Endodermal cell (in vitro differentiated cells): ENCODE results near the gene ZNF888. TPM values are rescaled to one million over a fixed set of nuclear protein-coding genes. Genes with fewer than 3 reads are reported as not detected.

Experiments used
- DNase-seq: peaks from one replicate; pipeline ENCODE4 v3.0.0-alpha.2; 2017
- H3K27ac ChIP-seq: 2 replicates; pipeline ENCODE4 v1.5.1; 2013; ENCODE audit warnings: mild to moderate bottlenecking, low read depth, low read length, moderate library complexity
- H3K27me3 ChIP-seq: 2 replicates; pipeline ENCODE4 v1.6.1; 2013; ENCODE audit warnings: mild to moderate bottlenecking, low read length, moderate library complexity; ENCODE audit not compliant: insufficient read depth, control insufficient read depth, poor library complexity, severe bottlenecking
- H3K36me3 ChIP-seq: 2 replicates; pipeline ENCODE4 v1.7.0; 2013; ENCODE audit warnings: mild to moderate bottlenecking, low read length, moderate library complexity; ENCODE audit not compliant: control insufficient read depth, insufficient read depth
- H3K4me1 ChIP-seq: one replicate; pipeline ENCODE4 v1.7.0; 2013; ENCODE audit warnings: low read length; ENCODE audit not compliant: control insufficient read depth, insufficient read depth
- H3K4me3 ChIP-seq: 2 replicates; pipeline ENCODE4 v1.5.1; 2013; ENCODE audit warnings: mild to moderate bottlenecking, low read length, moderate library complexity
- H3K9ac ChIP-seq: 2 replicates; pipeline ENCODE4 v1.6.1; 2013; ENCODE audit warnings: mild to moderate bottlenecking, low read length, moderate library complexity; ENCODE audit not compliant: poor library complexity, severe bottlenecking; ENCODE audit errors: extremely low read depth
- H3K9me3 ChIP-seq: 2 replicates; pipeline ENCODE4 v1.6.1; 2013; ENCODE audit warnings: mild to moderate bottlenecking, low read length, moderate library complexity; ENCODE audit not compliant: control insufficient read depth
- H3K27ac Mint-ChIP-seq: 2 replicates; pipeline ENCODE4 v1.8.0; 2020; ENCODE audit warnings: mixed read lengths
- H3K27me3 Mint-ChIP-seq: 2 replicates; pipeline ENCODE4 v1.8.0; 2021; ENCODE audit warnings: mild to moderate bottlenecking, mixed read lengths; ENCODE audit not compliant: insufficient read depth
- H3K36me3 Mint-ChIP-seq: 2 replicates; pipeline ENCODE4 v1.8.0; 2020; ENCODE audit warnings: low read depth, mixed read lengths
- H3K4me1 Mint-ChIP-seq: 2 replicates; pipeline ENCODE4 v1.8.0; 2020; ENCODE audit warnings: mixed read lengths
- H3K4me3 Mint-ChIP-seq: 2 replicates; pipeline ENCODE4 v1.8.0; 2020; ENCODE audit warnings: mild to moderate bottlenecking, moderate library complexity, mixed read lengths
- H3K9me3 Mint-ChIP-seq: 2 replicates; pipeline ENCODE4 v1.8.0; 2020; ENCODE audit warnings: mild to moderate bottlenecking, mixed read lengths
- whole genome bisulfite sequencing, 2 experiments: methylation state at CpG; one replicate each; pipeline versions ENCODE4 v1.1.5 to v1.1.7; 2013; ENCODE audit warnings: missing lambda C conversion rate in 2 of 2, mixed read lengths in 1 of 2; ENCODE audit not compliant: insufficient coverage in 1 of 2, insufficient read length in 1 of 2; 5-methylcytosine and 5-hydroxymethylcytosine counted together
- long read RNA-seq, 4 experiments: library from polyadenylated mRNA in 2 of 4; library from RNA in 1 of 4; library from capped mRNA in 1 of 4; stranded (forward) in 3 of 4; unstranded in 1 of 4; transcript quantifications; one replicate each; pipeline ENCODE4 v2.0.0, GENCODE V29; 2020 to 2021; ENCODE audit warnings: inconsistent platforms in 1 of 4
- polyA plus RNA-seq, 2 experiments: library from polyadenylated mRNA; stranded (reverse); fragments of 50-300 nt; gene quantifications; one replicate each; pipeline ENCODE4 v1.2.3, GENCODE V29; 2013
- total RNA-seq, 2 donors: library from RNA; stranded (reverse); fragmentation: NEBNext Ultra II Directional in 1 of 2; extraction: Animal tissue kit (Norgen Biotek cat#: 25700) in 1 of 2; gene quantifications; 2 replicates in 1 of 2; 3 replicates in 1 of 2; pipeline ENCODE4 v1.2.1, GENCODE V29; 2021
- TF ChIP-seq, protein P1 (sequence below): fragments of 200-600 bp; sonication (generic); conservative IDR thresholded peaks from 2 replicates; pipeline ENCODE4 v1.5.0; 2021; ENCODE audit warnings: antibody characterized with exemption, mild to moderate bottlenecking

Gene ZNF888
- 10 to 100 TPM; 13.4 to 19.6 TPM for total RNA-seq
- 4.5 TPM for polyA plus RNA-seq (2013, experiment 1 of 2)
- 5.4 TPM for polyA plus RNA-seq (2013, experiment 2 of 2)
- long read RNA-seq, experiment 1, partial matches to known transcripts: 1 of 3 reads
- long read RNA-seq, experiment 1, other reads (novel, unspliced or antisense): 2 of 3 reads
- long read RNA-seq, experiment 2, full-length matches to known transcripts: 2 of 12 reads
- long read RNA-seq, experiment 2, partial matches to known transcripts: 0 of 12 reads
- long read RNA-seq, experiment 2, other reads (novel, unspliced or antisense): 10 of 12 reads
- long read RNA-seq, experiment 3, full-length matches to known transcripts: 2 of 23 reads
- long read RNA-seq, experiment 3, partial matches to known transcripts: 0 of 23 reads
- long read RNA-seq, experiment 3, other reads (novel, unspliced or antisense): 21 of 23 reads
- long read RNA-seq, experiment 4, partial matches to known transcripts: 1 of 2 reads
- long read RNA-seq, experiment 4, other reads (novel, unspliced or antisense): 1 of 2 reads

DNA sequence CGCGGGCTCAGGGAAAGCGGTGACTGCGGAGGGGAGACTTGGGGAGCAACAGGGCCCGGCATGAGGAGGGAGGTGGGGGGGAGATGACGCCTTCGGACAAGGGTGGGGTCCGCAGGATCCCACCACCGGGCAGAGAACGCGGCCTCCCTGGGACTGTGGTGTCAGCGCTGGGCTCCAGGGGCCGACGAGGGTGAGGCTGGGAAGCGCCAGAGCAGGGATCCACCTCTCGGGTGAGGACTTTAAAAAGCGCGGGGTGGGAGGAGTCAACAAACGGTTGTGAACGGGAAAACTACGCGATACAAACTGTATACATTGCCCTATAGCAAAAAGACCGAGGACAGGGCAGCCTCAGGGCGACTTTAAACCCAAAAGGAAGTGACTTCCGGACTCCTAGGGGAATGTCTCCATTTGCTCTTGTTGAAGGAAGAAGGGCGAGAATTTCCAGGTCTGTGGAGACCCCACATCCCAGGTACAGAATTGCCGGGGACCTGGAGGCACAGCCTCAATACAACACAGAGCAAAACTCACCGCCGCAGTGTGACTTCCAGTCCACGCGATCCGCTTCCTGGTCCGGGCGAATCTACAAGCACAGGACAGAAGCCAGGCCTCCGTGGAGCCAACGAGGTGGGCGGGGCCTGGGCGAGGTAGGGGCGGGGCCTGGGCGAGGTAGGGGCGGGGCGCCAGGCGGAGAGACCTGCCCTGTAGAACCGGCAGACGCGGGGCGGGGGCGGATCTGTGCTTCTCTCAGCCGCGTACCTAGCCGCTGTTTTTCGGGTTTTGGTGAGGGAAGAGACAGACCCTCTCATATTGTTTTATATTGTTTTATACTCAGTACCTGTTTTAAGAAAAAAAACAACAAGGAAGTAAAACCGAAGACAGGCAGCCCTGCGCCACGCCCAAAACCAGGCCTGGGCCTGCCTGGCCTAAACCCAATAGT, at the start of gene ZNF888:
Gene ZNF888, minus strand, starts transcription at position 588 of the 937 bp plus-strand sequence. CDS start 5,555 bp downstream, outside the sequence.
- peak within 1 kb of the TSS; percentile 97 for H3K27ac Mint-ChIP-seq
- H3K27me3 Mint-ChIP-seq: no peaks in the 10 kb centered on the region
- TF ChIP-seq, protein P1, sequence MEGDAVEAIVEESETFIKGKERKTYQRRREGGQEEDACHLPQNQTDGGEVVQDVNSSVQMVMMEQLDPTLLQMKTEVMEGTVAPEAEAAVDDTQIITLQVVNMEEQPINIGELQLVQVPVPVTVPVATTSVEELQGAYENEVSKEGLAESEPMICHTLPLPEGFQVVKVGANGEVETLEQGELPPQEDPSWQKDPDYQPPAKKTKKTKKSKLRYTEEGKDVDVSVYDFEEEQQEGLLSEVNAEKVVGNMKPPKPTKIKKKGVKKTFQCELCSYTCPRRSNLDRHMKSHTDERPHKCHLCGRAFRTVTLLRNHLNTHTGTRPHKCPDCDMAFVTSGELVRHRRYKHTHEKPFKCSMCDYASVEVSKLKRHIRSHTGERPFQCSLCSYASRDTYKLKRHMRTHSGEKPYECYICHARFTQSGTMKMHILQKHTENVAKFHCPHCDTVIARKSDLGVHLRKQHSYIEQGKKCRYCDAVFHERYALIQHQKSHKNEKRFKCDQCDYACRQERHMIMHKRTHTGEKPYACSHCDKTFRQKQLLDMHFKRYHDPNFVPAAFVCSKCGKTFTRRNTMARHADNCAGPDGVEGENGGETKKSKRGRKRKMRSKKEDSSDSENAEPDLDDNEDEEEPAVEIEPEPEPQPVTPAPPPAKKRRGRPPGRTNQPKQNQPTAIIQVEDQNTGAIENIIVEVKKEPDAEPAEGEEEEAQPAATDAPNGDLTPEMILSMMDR: no peak
- peaks cover 6% of the 10 kb centered on the region for H3K9me3 ChIP-seq
- H3K36me3 Mint-ChIP-seq: peaks cover 40% of the 10 kb centered on the region
- H3K36me3 ChIP-seq: peaks cover 29% of the 10 kb centered on the region
- H3K4me1 Mint-ChIP-seq: peaks cover 17% of the 10 kb centered on the region
- H3K27me3 ChIP-seq: no peaks in the 10 kb centered on the region
- peak within 1 kb of the TSS; percentile 92 for H3K4me3 Mint-ChIP-seq
- peak within 1 kb of the TSS; percentile 98 for H3K4me3 ChIP-seq
- H3K9ac ChIP-seq: peak within 1 kb of the TSS; percentile 86
- DNase-seq: peak; percentile 99
- WGBS, 2 experiments: 3 to 12% methylated on average over 18 to 52 of the region's 55 CpGs
- H3K4me1 ChIP-seq: no peaks in the 10 kb centered on the region
- H3K9me3 Mint-ChIP-seq: peaks cover 5% of the 10 kb centered on the region
- H3K27ac ChIP-seq: no peak within 1 kb of the TSS

DNA sequence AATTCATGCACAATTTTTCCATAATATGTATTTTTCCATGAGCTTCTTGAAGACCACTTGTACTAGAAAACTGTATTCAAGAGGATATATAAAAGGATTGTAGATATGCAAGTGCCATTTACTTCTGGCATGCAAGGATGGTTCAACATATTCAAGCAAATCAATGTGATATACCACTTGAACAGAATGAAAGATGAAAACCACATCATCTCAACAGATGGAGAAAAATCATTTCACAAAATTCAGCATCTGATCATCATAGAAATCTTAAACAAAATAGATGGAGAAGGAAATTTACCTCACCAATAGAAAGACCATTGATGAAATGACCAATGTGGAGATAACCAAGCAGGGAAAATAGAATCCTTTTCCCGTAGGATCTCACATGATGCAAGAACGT, 44.5 kb upstream of the ZNF888 start:
- TF ChIP-seq, protein P1: no peak
- Mint-ChIP-seq H3K27me3 (no peaks in the 10 kb centered on the region), H3K27ac (no peak overlapping the region), H3K36me3 (peaks cover 52% of the 10 kb centered on the region), H3K4me3 (no peak overlapping the region), H3K9me3 (peaks cover 40% of the 10 kb centered on the region), H3K4me1 (peaks cover 17% of the 10 kb centered on the region)
- Histone ChIP-seq H3K27me3 (no peaks in the 10 kb centered on the region), H3K9me3 (peaks cover 46% of the 10 kb centered on the region), H3K4me3 (peak overlapping the region; percentile 48), H3K36me3 (peaks cover 37% of the 10 kb centered on the region), H3K9ac (no peak overlapping the region), H3K4me1 (no peaks in the 10 kb centered on the region), H3K27ac (no peak overlapping the region)
- WGBS, 2 experiments: 81% methylated on average over 2 of the region's 2 CpGs; no CpG with 5 or more reads in 1 of the 2 experiments
- DNase-seq: no peak

DNA sequence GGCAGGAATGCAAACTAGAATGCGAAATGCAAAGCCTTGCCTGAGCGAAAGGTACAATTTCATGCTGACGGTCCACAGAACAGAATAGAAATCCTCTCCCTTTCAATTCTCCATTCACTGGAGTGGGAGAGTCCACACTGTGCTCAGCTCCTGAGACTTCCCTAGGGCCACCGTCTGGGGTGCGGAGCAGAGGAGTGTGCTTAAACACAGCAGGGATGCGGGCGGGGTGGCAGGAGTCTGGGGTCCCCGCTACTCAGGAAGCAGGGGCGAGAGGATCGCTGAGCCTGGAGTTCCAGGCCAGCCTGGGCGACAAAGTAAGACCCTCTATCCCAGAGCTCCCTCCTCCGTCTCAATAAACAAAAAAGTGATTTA, 40.0 kb upstream of the ZNF888 start:
- TF ChIP-seq, protein P1: no peak
- H3K4me3 ChIP-seq: peak overlapping the region; percentile 88
- no peaks in the 10 kb centered on the region for H3K27me3 Mint-ChIP-seq
- H3K27ac ChIP-seq: peak overlapping the region; percentile 12
- H3K27me3 ChIP-seq: no peaks in the 10 kb centered on the region
- H3K36me3 Mint-ChIP-seq: peaks cover 51% of the 10 kb centered on the region
- peaks cover 37% of the 10 kb centered on the region for H3K36me3 ChIP-seq
- peaks cover 56% of the 10 kb centered on the region for H3K9me3 ChIP-seq
- peak overlapping the region; percentile 93 for H3K27ac Mint-ChIP-seq
- H3K4me1 Mint-ChIP-seq: peaks cover 23% of the 10 kb centered on the region
- 10 to 17% methylated on average over 2 to 12 of the region's 12 CpGs for WGBS, 2 experiments
- H3K4me3 Mint-ChIP-seq: peak overlapping the region; percentile 87
- DNase-seq: peak; percentile 76
- peaks cover 49% of the 10 kb centered on the region for H3K9me3 Mint-ChIP-seq
- H3K9ac ChIP-seq: peak overlapping the region; percentile 57
- no peaks in the 10 kb centered on the region for H3K4me1 ChIP-seq
